Astrocyte (in vitro differentiated cells and primary cell): Measurements from ENCODE around the gene NEAT1.

Experiments
- EZH2 ChIP-seq: IDR thresholded peaks from 2 replicates; pipeline ENCODE4 v1.6.1; 2012; ENCODE audit warnings: mild to moderate bottlenecking, low read length, inconsistent platforms; ENCODE audit not compliant: insufficient read depth
- TF ChIP-seq, protein P1 (sequence below): IDR thresholded peaks from 2 replicates; pipeline ENCODE4 v1.5.1; 2011; ENCODE audit warnings: low read depth, mild to moderate bottlenecking, inconsistent platforms, low read length, moderate library complexity; ENCODE audit not compliant: insufficient read depth

GRCh38 chr11:65392899-65393298 lies 29.7 kb upstream of the NEAT1 start:
- TF ChIP-seq, protein P1, sequence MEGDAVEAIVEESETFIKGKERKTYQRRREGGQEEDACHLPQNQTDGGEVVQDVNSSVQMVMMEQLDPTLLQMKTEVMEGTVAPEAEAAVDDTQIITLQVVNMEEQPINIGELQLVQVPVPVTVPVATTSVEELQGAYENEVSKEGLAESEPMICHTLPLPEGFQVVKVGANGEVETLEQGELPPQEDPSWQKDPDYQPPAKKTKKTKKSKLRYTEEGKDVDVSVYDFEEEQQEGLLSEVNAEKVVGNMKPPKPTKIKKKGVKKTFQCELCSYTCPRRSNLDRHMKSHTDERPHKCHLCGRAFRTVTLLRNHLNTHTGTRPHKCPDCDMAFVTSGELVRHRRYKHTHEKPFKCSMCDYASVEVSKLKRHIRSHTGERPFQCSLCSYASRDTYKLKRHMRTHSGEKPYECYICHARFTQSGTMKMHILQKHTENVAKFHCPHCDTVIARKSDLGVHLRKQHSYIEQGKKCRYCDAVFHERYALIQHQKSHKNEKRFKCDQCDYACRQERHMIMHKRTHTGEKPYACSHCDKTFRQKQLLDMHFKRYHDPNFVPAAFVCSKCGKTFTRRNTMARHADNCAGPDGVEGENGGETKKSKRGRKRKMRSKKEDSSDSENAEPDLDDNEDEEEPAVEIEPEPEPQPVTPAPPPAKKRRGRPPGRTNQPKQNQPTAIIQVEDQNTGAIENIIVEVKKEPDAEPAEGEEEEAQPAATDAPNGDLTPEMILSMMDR = no peak
- no peak for TF ChIP-seq EZH2
